ENCODE data around the gene FBXO47. TPM values are rescaled to one million over a fixed set of nuclear protein-coding genes. Genes with fewer than 3 reads are reported as not detected.

FBXO47 gene
- polyA plus RNA-seq, 3 donors = not detected

DNA sequence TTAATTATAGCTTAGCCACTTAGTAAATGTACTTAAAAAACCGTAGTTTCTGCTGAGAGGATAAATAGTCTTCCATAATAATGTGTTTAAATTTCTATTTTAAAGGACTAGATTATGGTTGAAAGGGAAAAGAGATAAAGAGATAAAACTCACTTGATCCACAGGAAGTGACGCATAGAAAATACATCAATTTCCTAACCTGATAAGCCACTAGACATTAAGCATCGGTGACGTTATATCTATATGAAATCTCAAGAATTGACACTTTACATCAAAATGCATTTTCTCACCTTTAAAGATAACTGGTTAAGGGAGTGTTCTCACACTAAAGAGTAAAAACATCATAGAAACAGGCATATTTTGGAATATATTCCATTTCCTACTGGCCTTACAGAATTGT is 5.8 kb downstream of the FBXO47 start:
- H3K27me3 Mint-ChIP-seq (ENCODE audit: low read depth in 3 of 3) = peaks cover 0 to 7% (median 4%) of the 10 kb centered on the region in 3 donors
- intact Hi-C loops (cut with micrococcal nuclease) = loop anchor here in 1 of 2 donors (5.0 kb wide), 1 partner anchor 49 kb away; no protein-coding TSS in a partner anchor
- H3K4me2 ChIP-seq (replicated peaks; ENCODE audit: extremely low read depth, low read length, poor library complexity, severe bottlenecking) = no peak overlapping the region
- no peak overlapping the region for H2AFZ ChIP-seq (ENCODE audit: insufficient read depth, low read depth, low read length, poor library complexity, severe bottlenecking)
- H3K4me3 ChIP-seq (replicated peaks in 1 of 3; ENCODE audit: low read depth in 2 of 3, low read length in 3 of 3) = no peak overlapping the region
- no peaks in the 10 kb centered on the region for H3K27me3 ChIP-seq (ENCODE audit: control insufficient read depth in 2 of 2, insufficient read depth in 2 of 2, low read length in 2 of 2)
- H3K9me3 Mint-ChIP-seq = peaks cover 0 to 2% (median 0%) of the 10 kb centered on the region in 7 donors
- H3K9ac ChIP-seq (ENCODE audit: insufficient read depth, low read length, poor library complexity, severe bottlenecking) = no peak overlapping the region
- no peaks in the 10 kb centered on the region for H3K9me3 ChIP-seq (replicated peaks in 1 of 2; ENCODE audit: control insufficient read depth in 1 of 2, insufficient read depth in 1 of 2, low read length in 2 of 2)
- H3K27ac Mint-ChIP-seq = no peak overlapping the region
- no peaks in the 10 kb centered on the region for H3K4me1 ChIP-seq (ENCODE audit: control insufficient read depth in 1 of 2, insufficient read depth in 2 of 2, low read length in 2 of 2)
- DNase-seq = no peak
- H3K36me3 ChIP-seq (replicated peaks in 1 of 2; ENCODE audit: control insufficient read depth in 1 of 2, insufficient read depth in 2 of 2, low read length in 2 of 2) = no peaks in the 10 kb centered on the region
- no peaks in the 10 kb centered on the region for H3K79me2 ChIP-seq (ENCODE audit: insufficient read depth, low read length)
- WGBS (ENCODE audit: insufficient coverage) = no CpG with 5 or more reads among the region's 4 CpGs
- H3K4me1 Mint-ChIP-seq = no peaks in the 10 kb centered on the region
- no peaks in the 10 kb centered on the region for H4K20me1 ChIP-seq (ENCODE audit: insufficient read depth, low read length)
- no peak overlapping the region for H3K4me3 Mint-ChIP-seq
- H3K36me3 Mint-ChIP-seq = no peaks in the 10 kb centered on the region
- no peak overlapping the region for H3K27ac ChIP-seq (ENCODE audit: low read depth in 1 of 2, low read length in 2 of 2)
- TF ChIP-seq, protein P1, sequence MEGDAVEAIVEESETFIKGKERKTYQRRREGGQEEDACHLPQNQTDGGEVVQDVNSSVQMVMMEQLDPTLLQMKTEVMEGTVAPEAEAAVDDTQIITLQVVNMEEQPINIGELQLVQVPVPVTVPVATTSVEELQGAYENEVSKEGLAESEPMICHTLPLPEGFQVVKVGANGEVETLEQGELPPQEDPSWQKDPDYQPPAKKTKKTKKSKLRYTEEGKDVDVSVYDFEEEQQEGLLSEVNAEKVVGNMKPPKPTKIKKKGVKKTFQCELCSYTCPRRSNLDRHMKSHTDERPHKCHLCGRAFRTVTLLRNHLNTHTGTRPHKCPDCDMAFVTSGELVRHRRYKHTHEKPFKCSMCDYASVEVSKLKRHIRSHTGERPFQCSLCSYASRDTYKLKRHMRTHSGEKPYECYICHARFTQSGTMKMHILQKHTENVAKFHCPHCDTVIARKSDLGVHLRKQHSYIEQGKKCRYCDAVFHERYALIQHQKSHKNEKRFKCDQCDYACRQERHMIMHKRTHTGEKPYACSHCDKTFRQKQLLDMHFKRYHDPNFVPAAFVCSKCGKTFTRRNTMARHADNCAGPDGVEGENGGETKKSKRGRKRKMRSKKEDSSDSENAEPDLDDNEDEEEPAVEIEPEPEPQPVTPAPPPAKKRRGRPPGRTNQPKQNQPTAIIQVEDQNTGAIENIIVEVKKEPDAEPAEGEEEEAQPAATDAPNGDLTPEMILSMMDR (IDR thresholded peaks at IDR 0.05) = no peak

DNA sequence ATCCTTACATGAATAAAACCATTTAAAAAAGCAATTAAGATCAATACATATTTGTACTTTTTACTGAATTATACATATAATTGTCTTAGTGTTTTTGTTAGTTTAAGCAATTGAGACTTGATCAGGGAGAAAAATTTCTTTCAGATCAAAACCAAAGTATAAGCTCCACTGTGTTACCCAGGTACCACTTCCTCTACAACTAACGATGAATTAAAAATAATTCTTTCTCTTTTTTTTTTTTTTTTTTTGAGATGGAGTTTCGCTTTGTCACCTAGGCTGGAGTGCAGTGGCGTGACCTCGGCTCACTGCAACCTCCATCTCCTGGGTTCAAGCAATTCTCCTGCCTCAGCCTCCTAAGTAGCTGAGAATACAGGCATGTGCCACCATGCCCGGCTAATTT is 6.8 kb downstream of the FBXO47 start:
- WGBS (ENCODE audit: insufficient coverage) = no CpG with 5 or more reads among the region's 5 CpGs
- H3K4me1 ChIP-seq (ENCODE audit: control insufficient read depth in 1 of 2, insufficient read depth in 2 of 2, low read length in 2 of 2) = no peaks in the 10 kb centered on the region
- intact Hi-C loops (cut with micrococcal nuclease) = loop anchor here in 1 of 2 donors (5.0 kb wide), 1 partner anchor 48 kb away; no protein-coding TSS in a partner anchor
- no peaks in the 10 kb centered on the region for H3K36me3 Mint-ChIP-seq
- no peak overlapping the region for H2AFZ ChIP-seq (ENCODE audit: insufficient read depth, low read depth, low read length, poor library complexity, severe bottlenecking)
- no peaks in the 10 kb centered on the region for H3K9me3 Mint-ChIP-seq
- no peak for DNase-seq
- H3K9ac ChIP-seq (ENCODE audit: insufficient read depth, low read length, poor library complexity, severe bottlenecking) = no peak overlapping the region
- H3K9me3 ChIP-seq (replicated peaks in 1 of 2; ENCODE audit: control insufficient read depth in 1 of 2, insufficient read depth in 1 of 2, low read length in 2 of 2) = no peaks in the 10 kb centered on the region
- no peaks in the 10 kb centered on the region for H4K20me1 ChIP-seq (ENCODE audit: insufficient read depth, low read length)
- peaks cover under 1 to 8% (median 7%) of the 10 kb centered on the region in 3 donors for H3K27me3 Mint-ChIP-seq (ENCODE audit: low read depth in 3 of 3)
- TF ChIP-seq, protein P1 (IDR thresholded peaks at IDR 0.05) = no peak
- H3K4me2 ChIP-seq (replicated peaks; ENCODE audit: extremely low read depth, low read length, poor library complexity, severe bottlenecking) = no peak overlapping the region
- H3K27ac ChIP-seq (ENCODE audit: low read depth in 1 of 2, low read length in 2 of 2) = no peak overlapping the region
- no peak overlapping the region for H3K4me3 ChIP-seq (replicated peaks in 1 of 3; ENCODE audit: low read depth in 2 of 3, low read length in 3 of 3)
- no peaks in the 10 kb centered on the region for H3K4me1 Mint-ChIP-seq
- H3K4me3 Mint-ChIP-seq = no peak overlapping the region
- H3K79me2 ChIP-seq (ENCODE audit: insufficient read depth, low read length) = no peaks in the 10 kb centered on the region
- H3K27ac Mint-ChIP-seq = no peak overlapping the region
- no peaks in the 10 kb centered on the region for H3K36me3 ChIP-seq (replicated peaks in 1 of 2; ENCODE audit: control insufficient read depth in 1 of 2, insufficient read depth in 2 of 2, low read length in 2 of 2)
- no peaks in the 10 kb centered on the region for H3K27me3 ChIP-seq (ENCODE audit: control insufficient read depth in 2 of 2, insufficient read depth in 2 of 2, low read length in 2 of 2)

All from CD14-positive monocyte (primary cell).